Jurkat, Clone E6-1 (cell line): ENCODE data around the gene DEFB125. TPM values are rescaled to one million over a fixed set of nuclear protein-coding genes. Genes with fewer than 3 reads are reported as not detected.
"Not testable (repeated sequence)": the region's sequence is repeated elsewhere in the genome, so short reads cannot be mapped to it uniquely, and the experiment has no call there.

Source experiments
- DNase-seq: peaks from one replicate; pipeline ENCODE4 v3.0.0-alpha.2; 2011; ENCODE audit warnings: low read depth, low spot score
- H3K4me3 ChIP-seq: 2 replicates; pipeline ENCODE4 v1.5.1; 2011; ENCODE audit warnings: mild to moderate bottlenecking, low read length, control low read depth, moderate library complexity
- polyA plus RNA-seq: library from polyadenylated mRNA; unstranded; fragments of >200 nt; gene quantifications from one replicate; pipeline ENCODE4 v1.2.1, GENCODE V29; 2012; ENCODE audit warnings: missing spikeins; ENCODE audit not compliant: insufficient read length, insufficient read depth

Gene DEFB125, protein sequence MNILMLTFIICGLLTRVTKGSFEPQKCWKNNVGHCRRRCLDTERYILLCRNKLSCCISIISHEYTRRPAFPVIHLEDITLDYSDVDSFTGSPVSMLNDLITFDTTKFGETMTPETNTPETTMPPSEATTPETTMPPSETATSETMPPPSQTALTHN
- not detected for polyA plus RNA-seq

DNA sequence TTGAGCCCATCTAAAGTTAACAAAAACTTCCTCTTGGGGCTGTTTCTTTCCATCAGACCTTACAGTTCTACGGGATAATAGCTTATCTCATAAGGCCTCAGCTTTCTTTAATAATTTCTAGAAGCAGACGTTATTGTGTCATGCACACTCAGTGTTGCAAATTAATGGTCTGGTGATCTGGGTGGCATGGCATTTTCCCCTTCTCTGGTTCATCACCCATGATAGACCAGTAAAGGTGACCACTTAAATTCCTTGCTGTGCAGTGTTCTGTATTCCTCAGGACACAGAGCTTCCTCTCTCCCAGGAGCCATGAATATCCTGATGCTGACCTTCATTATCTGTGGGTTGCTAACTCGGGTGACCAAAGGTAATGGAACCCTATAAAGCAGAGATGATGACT lies at the start of gene DEFB125:
DEFB125 (plus strand) TSS at position 272 of the 400 bp plus-strand sequence; CDS start at position 310, 38 bp downstream.
- no peak within 1 kb of the TSS for H3K4me3 ChIP-seq
- DNase-seq = no peak

DNA sequence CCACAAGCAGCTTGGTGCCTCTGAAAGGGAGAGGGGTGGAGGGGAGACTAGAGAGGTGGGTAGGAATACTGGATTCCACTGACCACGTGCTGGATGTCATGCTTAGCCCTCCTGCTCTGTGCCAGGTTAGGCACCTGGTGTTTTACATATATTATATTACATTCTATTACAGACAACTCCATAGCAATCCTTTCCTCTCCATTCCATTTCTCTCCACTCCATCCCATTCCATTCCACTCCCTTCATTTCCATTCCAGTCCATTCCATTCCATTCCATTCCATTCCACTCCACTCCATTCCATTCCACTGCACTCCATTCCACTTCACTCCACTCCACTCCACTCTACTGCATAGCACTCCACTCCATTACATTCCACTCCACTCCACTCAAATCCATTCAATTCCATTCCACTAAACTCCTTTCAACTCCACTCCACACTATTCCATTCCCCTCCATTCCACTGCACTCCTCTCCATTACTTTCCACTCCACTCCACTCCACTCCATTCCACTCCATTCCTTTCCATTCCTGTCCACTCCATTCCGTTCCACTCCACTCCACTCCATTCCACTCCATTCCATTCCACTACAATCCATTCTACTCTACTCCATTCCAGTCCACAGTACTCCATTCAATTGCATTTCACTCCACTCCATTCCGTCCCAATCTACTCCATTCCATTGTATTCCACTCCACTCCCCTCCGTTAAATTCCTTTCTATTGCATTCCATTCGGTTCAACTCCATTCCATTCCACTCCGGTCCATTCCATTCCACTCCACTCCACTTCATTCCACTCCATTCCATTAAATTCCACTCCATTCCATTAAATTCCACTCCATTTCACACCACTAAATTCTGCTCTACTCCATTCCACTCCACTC lies 27.2 kb upstream of the DEFB125 start:
- no peak overlapping the region for H3K4me3 ChIP-seq
- no peak for DNase-seq

DNA sequence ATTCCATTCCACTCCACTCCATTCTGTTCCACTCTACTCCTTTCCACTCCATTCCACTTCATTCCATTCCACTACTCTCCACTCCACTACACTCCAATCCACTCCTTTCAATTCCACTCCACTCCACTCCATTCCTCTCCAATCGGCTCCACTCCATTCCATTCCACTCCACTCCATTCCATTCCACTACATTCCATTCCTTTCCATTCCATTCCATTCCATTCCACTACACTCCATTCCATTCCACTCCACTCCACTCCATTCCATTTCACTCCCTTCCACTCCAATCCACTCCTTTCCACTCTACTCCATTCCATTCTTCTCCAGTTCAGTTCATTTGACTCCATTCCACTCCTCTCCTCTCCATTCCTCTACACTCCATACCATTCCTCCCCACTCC lies 26.2 kb upstream of the DEFB125 start:
- H3K4me3 ChIP-seq = no peak overlapping the region
- DNase-seq = no peak

DNA sequence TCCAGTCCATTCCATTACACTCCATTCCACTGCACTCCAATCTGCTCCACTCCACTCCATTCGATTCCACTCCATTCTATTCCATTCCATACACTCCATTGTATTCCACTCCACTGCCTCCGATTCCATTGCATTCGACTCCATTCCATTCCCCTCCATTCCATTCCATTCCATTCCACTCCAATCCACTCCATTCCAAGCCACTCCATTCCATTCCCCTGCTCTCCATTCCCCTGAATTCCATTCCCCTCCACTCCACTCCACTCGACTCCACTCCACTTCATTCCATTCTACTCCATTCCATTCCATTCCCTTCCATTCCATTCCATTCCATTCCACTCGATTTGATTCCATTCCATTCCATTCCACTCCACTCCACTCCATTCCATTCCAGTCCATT lies 25.7 kb upstream of the DEFB125 start:
- no peak overlapping the region for H3K4me3 ChIP-seq
- DNase-seq = no peak

DNA sequence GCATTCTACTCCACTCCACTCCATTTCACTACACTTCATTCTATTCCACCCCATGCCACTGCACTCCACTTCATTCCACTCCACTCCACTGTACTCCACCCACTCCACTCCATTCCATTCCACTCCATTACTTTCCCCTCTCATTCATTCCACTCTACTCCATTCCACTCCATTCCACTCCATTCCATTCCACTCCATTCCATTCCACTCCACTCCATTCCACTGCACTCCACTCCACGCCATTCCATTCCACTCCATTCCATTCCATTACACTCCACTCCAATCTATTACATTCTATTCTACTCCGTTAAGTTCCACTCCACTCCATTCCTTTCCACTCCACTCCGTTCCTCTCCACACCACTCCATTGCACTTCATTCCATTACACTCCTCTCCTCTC lies 25.0 kb upstream of the DEFB125 start:
- no peak for DNase-seq
- no peak overlapping the region for H3K4me3 ChIP-seq

DNA sequence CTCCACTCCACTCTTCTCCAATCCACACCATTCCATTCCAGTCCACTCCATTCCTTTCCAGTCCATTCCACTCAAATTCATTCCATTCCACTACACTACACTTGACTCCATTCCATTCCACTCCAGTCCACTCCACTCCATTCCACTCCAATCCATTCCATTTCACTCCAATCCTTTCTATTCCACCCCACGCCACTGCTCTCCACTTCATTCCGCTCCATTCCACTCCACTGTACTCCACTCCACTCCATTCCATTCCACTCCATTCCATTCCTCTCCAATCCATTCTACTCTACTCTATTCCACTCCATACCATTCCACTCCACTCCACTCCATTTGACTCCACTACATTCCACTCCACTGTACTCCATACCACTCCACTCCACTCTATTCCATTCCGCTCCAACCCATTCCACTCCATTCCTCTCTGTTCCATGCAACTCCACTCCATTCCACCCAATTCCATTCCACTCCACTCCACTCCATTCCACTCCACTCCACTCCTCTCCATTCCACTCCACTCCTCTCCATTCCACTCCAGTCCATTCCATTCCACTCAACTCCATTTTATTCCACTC lies 23.4 kb upstream of the DEFB125 start:
- DNase-seq = no peak

DNA sequence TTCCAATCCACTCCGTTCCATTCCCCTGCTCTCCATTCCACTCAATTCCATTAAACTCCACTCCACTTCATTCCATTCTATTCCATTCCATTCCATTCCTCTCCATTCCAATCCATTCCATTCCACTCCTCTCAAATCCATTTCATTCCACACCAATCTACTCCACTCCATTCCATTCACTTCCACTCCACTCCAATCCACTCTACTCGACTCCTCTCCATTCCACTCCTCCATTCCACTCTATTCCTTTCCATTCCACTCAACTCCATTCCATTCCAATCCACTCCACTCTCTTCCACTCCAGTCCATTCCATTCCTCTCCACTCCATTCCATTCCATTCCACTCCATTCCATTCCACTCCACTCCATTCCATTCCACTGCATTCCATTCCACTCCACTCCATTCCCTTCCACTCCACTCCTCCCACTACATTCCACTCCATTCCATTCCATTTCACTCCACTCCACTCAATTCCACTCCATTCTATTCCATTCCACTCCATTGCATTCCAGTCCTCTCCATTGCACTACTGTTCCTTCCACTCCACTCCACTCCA lies 22.6 kb upstream of the DEFB125 start:
- no peak for DNase-seq
- H3K4me3 ChIP-seq = no peak overlapping the region

More for the DNA sequence above, 23.4 kb upstream of the DEFB125 start:
- no peak overlapping the region for H3K4me3 ChIP-seq

DNA sequence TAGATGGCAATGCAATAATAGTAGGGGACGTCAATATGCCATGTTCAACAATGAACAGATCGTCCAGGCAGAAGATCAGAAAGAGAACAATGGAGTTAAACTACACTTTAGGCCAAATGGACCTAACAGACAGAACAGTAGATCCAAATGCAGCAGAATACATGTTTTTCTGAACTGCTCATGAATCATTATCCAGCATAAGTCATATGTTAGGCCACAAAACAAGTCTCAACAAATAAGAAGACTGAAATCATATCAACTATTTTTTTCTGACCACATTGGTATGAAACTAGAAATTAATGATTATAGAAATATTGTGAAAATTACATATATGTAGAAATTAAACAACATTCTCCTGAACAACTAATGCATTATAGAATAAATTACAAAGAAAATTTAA lies 10.2 kb upstream of the DEFB125 start:
- DNase-seq = no peak
- H3K4me3 ChIP-seq = no peak overlapping the region

DNA sequence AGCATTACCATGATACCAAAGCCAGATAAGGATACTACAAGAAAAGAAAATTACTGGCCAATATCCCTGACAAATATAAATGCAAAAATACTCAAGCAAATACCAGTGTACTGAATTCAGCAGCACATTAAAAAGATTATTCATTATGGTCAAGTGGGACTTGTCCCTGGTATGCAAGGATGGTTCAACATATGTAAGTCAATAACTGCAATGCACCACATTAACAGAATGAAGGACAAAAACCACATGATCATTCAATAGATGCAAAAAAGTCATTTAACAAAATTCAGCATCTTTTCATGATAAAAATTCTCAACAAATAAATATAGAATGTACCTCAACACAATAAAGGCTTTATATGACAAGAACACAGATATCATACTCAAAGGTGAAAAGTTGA lies 9.1 kb upstream of the DEFB125 start:
- no peak overlapping the region for H3K4me3 ChIP-seq
- no peak for DNase-seq

DNA sequence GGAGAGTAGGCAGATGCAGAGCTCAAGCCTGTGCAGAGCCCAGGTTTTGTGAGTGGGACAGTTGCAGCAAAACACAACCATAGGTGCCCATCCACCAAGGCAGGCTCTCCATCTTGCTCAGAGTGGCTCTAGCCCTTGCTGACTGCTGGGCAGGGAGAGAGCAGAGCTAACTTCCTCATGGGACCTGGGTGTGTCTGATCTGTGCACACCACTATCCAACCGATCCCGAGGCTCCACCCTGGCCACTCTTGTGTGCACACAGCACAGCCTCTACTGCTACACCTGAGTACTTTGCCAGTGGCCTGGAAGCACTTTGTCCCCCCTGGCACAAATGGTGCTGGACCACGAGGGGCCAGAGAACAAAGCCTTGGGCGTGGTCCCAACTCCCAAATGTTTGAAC lies 7.9 kb upstream of the DEFB125 start:
- no peak for DNase-seq
- no peak overlapping the region for H3K4me3 ChIP-seq

DNA sequence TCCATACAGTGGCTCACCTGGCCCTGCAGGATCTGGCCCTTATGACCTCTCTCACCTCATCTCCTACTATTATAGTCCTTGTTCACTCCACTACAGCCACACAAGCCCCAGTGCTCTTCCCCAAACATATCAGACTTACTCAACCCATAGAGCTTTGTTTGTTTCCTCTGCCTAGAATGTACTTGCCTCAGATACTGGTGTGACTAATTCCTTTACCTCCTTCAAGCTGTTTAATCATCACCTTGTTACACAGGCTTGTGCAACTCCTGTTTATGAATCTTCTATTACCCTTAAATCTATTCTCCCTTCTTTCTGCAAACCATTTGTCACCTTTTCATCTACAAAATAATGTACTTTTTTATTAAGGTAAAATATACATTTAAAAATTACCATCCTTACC lies 3.2 kb downstream of the DEFB125 start:
- no peak for DNase-seq
- no peak overlapping the region for H3K4me3 ChIP-seq

DNA sequence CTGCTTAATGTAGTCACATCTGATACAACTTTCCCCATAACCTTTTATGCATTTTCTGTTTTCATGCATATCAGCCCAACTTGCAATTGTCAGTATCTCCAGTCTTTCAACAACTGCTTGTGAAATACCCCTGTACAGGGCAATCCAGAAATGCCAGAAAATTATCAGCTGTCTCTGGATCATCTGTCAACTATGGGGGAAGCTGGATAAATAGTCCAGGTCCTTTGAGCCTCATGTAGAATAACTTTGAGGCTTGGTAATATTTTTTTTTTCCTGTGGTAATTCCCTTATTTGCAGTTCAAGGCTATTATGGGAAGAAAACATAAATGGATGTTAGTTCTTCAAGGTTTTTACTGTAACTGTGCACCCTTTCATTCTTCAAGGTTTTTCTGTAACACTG lies 6.2 kb downstream of the DEFB125 start:
- no peak overlapping the region for H3K4me3 ChIP-seq
- no peak for DNase-seq

DNA sequence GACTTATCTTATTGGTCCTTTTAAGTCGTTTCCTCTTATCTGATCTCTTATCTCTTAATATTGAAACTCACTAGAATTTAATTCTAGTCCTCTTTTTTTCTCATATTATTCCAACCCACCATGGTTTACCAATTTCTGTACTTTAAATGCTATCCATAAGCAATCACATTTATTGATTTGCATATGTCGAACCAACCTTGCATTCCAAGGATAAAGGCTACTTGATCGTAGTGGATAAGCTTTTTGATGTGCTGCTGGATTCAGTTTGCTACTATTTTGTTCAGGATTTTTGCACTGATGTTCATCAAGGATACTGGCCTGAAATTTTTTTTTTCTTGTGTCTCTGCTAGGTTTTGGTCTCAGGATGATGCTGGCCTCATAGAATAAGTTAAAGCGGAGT lies 7.7 kb downstream of the DEFB125 start:
- DNase-seq = no peak
- no peak overlapping the region for H3K4me3 ChIP-seq

DNA sequence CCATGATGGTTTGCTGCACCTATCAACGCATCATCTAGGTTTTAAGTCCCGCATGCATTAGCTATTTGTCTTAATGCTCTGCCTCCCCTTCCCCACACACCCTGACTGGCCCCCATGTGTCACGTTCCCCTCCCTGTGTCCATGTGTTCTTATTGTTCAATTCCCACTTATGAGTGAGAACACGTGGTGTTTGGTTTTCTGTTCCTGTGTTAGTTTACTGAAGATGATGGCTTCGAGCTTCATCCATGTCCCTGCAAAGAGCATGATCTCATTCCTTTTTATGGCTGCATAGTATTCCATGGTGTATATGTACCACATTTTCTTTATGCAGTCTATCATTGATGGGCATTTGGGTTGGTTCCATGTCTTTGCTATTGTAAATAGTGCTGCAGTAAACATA lies 10.2 kb downstream of the DEFB125 start:
- not testable (repeated sequence) for H3K4me3 ChIP-seq, DNase-seq

DNA sequence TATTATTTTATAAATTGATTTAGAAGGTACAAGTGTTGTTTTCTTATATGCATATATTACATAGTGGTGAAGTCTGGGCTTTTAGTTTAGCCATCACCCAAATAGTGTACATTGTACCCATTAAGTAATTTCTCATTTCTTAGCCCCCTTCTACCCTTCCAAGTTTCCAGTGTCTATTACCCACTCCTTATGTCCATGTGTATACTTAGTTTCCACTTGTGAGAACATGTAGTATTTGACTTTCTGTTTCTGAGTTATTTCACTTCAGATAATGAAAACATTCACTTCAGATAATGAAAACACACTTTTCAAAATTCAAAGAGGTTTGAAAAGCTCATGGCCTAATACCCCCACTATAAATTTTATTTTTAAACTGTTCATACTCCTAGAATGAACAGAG lies 14.5 kb downstream of the DEFB125 start:
- no peak for DNase-seq
- no peak overlapping the region for H3K4me3 ChIP-seq

DNA sequence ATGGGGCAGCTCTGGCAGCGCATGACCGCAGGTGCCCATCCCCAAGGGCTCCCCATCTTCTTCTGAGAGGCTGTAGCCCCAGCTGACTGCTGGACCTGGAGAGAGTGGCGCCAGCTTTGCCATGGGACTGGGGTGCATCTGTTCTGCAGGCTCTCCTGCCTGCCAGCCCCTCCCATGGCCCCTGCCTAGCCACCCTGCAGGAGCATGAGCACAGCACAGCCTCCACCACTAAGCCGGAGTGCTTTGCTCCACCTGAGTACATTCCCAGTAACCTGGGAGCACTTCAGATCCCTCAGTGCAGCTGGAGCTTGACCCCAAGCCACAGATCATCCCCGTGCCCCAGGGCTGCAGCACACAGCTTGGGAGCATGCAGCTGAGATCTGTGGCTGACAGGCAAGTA lies 16.0 kb downstream of the DEFB125 start:
- no peak for DNase-seq
- H3K4me3 ChIP-seq = no peak overlapping the region

DNA sequence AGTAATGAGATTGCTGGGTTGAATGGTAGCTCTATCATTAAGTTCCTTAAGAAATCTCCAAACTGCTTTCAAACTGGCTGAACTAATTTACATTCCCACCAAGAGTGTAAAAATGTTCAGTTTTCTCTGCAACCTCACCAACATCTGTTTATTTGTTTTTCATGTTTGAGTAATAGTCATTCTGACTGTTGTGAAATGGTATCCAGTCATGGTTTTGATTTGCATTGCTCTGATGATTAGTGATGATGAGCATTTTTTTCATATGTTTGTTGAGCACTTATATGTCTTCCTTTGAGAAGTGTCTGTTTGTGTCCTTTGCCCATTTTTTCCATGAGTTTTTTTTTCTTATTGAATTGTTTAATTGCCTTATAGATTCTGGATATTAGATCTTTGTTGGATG lies 24.9 kb downstream of the DEFB125 start:
- no peak for DNase-seq
- H3K4me3 ChIP-seq = no peak overlapping the region

DNA sequence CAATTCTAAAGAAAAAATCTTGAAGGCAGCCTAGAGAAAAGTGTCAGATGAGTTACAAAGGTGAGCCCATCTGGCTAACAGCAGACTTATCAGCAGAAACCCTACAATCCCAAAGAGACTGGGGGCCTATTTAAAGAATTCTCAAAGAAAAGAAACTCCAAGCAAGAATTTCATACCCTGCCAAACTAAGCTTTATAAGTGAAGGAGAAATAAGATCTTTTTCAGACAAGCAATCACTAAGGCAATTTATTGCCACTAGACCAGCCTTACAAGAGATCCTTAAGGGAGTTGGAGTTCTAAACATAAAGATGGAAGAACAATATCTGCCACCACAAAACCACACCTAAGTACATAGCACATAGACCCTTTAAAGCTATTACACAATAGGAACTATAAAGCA lies 30.0 kb downstream of the DEFB125 start:
- no peak for DNase-seq
- no peak overlapping the region for H3K4me3 ChIP-seq

DNA sequence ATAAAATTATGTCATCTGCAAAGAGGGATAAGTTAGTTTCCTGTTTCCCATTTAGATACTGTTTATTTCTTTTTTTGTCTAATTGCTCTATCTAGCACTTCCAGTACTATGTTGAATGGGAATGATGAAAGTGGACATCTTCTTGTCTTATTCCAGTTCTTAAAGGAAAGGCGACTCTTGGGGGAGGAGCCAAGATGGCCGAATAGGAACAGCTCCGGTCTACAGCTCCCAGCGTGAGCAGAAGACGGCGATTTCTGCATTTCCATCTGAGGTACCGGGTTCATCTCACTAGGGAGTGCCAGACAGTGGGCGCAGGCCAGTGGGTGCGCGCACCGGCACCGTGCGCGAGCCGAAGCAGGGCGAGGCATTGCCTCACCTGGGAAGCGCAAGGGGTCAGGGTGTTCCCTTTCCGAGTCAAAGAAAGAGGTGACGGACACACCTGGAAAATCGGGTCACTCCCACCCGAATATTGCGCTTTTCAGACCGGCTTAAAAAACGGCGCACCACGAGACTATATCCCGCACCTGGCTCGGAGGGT lies 42.4 kb downstream of the DEFB125 start:
- not testable (repeated sequence) for DNase-seq, H3K4me3 ChIP-seq
